A549 treated with AZD9567 at 1 μM for 4 hours (cell line): ENCODE results near the gene NCAN. TPM values are rescaled to one million over a fixed set of nuclear protein-coding genes. Genes with fewer than 3 reads are reported as not detected.

Experiments
- total RNA-seq: library from RNA; stranded (reverse); fragments of 200-300 nt; extraction: Qiagen RNA extraction; gene quantifications from 5 replicates; pipeline ENCODE4 v1.2.3, GENCODE V29; 2022; ENCODE audit not compliant: insufficient read depth

Gene NCAN
- 0.06 to 0.21 TPM (median 0.12 TPM) in 4 of 5 replicates, not detected in the other for total RNA-seq

GRCh38 chr19:19211499-19212420 lies at the start of gene NCAN:
Gene NCAN (plus strand): TSS chr19:19211958. CDS start chr19:19216954, 4,996 bp downstream.

GRCh38 chr19:19170053-19170872 lies 41.5 kb upstream of the NCAN start, which contains the start of gene MEF2B:
Gene MEF2B (minus strand): TSS chr19:19170263. CDS start chr19:19150735, 19,528 bp downstream.

GRCh38 chr19:19192078-19192882 lies 19.5 kb upstream of the NCAN start, which contains the start of the genes BORCS8 and RFXANK:
Gene BORCS8 (minus strand): TSS chr19:19192152. CDS start chr19:19192117, 35 bp downstream.
Gene RFXANK (plus strand): TSS chr19:19192258. CDS start chr19:19193947, 1,689 bp downstream.

GRCh38 chr19:19203012-19203856 lies 8.5 kb upstream of the NCAN start, which contains the start of gene NR2C2AP:
Gene NR2C2AP (minus strand): TSS chr19:19203414. CDS start chr19:19203060, 354 bp downstream.

Other genes starting within 250 kb of the NCAN start
- 21.0 to 33.2 TPM (median 32.3 TPM) in 5 replicates for gene SUGP2, start 178.4 kb upstream of the NCAN start, total RNA-seq
- 25.9 to 39.3 TPM (median 27.3 TPM) in 5 replicates for gene ARMC6, start 178.4 kb upstream of the NCAN start, total RNA-seq
- 0.85 to 1.3 TPM (median 1.1 TPM) in 4 of 5 replicates, not detected in the other for gene SLC25A42, start 148.0 kb upstream of the NCAN start, total RNA-seq
- gene TMEM161A, start 73.5 kb upstream of the NCAN start, total RNA-seq: 23.6 to 26.8 TPM (median 24.6 TPM) in 5 replicates
- 0.64 to 1.1 TPM (median 0.80 TPM) in 4 of 5 replicates, not detected in the other for gene MEF2B, start 41.7 kb upstream of the NCAN start, total RNA-seq
- gene BORCS8, start 19.8 kb upstream of the NCAN start, total RNA-seq: 6.4 to 12.5 TPM (median 11.8 TPM) in 5 replicates
- 42.7 to 55.0 TPM (median 45.6 TPM) in 5 replicates for gene RFXANK, start 19.7 kb upstream of the NCAN start, total RNA-seq
- 31.1 to 45.3 TPM (median 32.4 TPM) in 5 replicates for gene NR2C2AP, start 8.5 kb upstream of the NCAN start, total RNA-seq
- gene TM6SF2, start 61.3 kb downstream of the NCAN start, total RNA-seq: 0.33 to 0.83 TPM (median 0.70 TPM) in 4 of 5 replicates, not detected in the other
- gene SUGP1, start 108.6 kb downstream of the NCAN start, total RNA-seq: 24.9 to 44.4 TPM (median 27.8 TPM) in 5 replicates
- gene MAU2, start 108.9 kb downstream of the NCAN start, total RNA-seq: 13.4 to 15.0 TPM (median 13.6 TPM) in 5 replicates
- gene GATAD2A, start 193.7 kb downstream of the NCAN start, total RNA-seq: 42.7 to 51.8 TPM (median 47.6 TPM) in 5 replicates